GM19395 (cell line): ENCODE measurements around the gene MSH4.
"Not testable (repeated sequence)": the region's sequence is repeated elsewhere in the genome, so short reads cannot be mapped to it uniquely, and the experiment has no call there.

ENCODE experiments used
- ATAC-seq: cut with Tn5 transposase; IDR thresholded peaks from one replicate; pipeline ENCODE4 v1.9.1; 2021; ENCODE audit warnings: mild to moderate bottlenecking, moderate library complexity; ENCODE audit not compliant: unreplicated experiment

Gene MSH4

GRCh38 chr1:75796376-75797272, at the start of gene MSH4:
Gene MSH4 (plus strand): TSS chr1:75796882. CDS start chr1:75796986, 104 bp downstream.
- ATAC-seq = no peak

DNA sequence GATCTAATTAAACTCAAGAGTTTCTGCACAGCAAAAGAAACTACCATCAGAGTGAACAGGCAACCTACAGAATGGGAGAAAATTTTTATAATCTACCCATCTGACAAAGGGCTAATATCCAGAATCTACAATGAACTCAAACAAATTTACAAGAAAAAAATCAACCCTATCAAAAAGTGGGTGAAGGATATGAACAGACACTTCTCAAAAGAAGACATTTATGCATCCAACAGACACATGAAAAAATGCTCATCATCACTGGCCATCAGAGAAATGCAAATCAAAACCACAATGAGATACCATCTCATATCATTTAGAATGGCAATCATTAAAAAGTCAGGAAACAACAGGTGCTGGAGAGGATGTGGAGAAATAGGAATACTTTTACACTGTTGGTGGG, 39.5 kb upstream of the MSH4 start:
- ATAC-seq = not testable (repeated sequence)

- not testable (repeated sequence) for ATAC-seq
These were observed 38.1 kb upstream of the MSH4 start for GRCh38 chr1:75758543-75758942.

GRCh38 chr1:75764057-75764655, 32.5 kb upstream of the MSH4 start:
- peak; percentile 48 for ATAC-seq

- no peak for ATAC-seq
These were observed 30.9 kb upstream of the MSH4 start for GRCh38 chr1:75765697-75766355.

- ATAC-seq = no peak
These were observed 28.7 kb upstream of the MSH4 start for GRCh38 chr1:75768016-75768415.

DNA sequence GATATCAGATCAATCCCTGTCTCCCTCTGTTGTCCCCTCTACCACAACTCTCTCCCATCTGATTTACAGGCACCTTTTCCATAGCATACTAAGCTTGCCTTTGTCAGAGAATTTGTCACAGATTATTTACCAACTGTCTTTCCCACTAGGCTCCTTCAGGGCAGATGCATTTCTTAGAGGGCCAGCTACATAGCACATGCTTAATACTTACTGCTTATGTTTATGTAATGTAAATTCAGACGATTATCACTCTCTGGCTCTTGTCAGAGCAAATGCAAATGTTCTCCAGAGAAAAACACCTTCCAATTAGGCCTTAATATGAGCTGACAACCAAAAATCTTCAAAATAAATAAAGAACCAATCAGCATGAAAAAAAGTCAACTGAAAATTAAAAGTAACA, 25.9 kb upstream of the MSH4 start:
- ATAC-seq = no peak

DNA sequence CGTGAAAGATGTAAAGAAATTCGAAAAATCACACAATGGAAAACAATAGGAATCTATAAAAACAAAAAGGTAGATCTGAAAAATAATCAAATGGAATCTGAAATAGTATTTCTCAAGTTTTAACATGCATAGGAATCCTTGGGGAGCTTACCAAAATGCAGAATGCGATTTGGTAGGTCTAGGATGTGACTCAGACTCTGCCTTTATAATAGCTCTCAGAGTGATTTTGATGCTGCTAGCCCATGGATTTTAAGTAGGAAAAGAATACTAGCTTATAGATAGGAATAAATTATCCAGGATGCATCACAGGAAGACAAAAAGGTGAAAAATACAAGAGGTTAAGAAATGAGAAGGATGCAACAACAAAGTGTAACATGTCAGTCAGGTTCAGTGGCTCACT, 24.7 kb upstream of the MSH4 start:
- ATAC-seq = no peak

GRCh38 chr1:75777812-75778211, 18.9 kb upstream of the MSH4 start:
- not testable (repeated sequence) for ATAC-seq

DNA sequence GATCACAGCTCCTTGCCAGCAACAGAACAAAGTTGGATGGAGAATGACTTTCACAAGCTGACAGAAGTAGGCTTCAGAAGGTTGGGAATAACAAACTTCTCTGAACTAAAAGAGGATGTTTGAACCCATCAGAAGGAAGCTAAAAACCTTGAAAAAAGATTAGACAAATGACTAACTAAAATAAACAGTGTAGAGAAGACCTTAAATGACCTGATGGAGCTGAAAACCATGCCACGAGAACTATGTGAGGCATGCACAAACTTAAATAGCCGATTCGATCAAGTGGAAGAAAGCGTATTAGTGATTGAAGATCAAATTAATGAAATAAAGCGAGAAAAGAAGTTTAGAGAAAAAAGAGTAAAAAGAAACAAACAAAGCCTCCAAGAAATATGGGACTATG, 18.0 kb upstream of the MSH4 start:
- ATAC-seq = not testable (repeated sequence)

GRCh38 chr1:75780183-75780582, 16.5 kb upstream of the MSH4 start:
- ATAC-seq = not testable (repeated sequence)

- not testable (repeated sequence) for ATAC-seq
These were observed 12.8 kb upstream of the MSH4 start for GRCh38 chr1:75783920-75784319.

DNA sequence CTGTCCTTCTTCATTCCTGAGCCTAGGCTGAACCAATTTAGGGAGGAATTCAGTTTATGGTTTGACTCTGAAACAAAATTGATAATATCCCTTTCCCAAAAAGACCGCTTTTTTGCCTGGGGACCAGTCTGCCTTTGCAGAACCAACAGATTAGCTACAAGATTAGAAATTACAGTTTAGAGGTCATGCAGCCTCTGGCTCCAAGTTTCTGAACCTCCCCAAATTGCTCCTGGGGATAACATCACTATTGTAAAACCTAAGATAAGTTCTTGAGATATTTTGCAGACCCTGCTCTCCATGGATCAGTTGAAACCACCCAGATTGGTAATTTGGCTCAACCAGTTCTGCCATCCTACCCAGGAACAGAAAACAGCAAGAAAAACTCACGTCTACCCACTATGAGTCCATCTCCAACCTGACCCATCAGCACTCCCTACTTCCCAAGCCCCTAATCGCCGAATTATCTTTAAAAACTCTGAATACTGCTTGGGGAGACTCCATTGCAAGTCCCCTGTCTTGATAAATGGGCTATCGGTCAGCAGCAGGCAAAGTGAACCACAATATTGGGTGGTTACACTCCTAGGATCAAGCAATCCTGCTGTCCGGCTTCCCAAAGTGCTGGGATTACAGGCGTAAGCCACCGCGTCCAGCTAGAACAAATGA, 11.2 kb upstream of the MSH4 start:
- peak; percentile 20 for ATAC-seq

DNA sequence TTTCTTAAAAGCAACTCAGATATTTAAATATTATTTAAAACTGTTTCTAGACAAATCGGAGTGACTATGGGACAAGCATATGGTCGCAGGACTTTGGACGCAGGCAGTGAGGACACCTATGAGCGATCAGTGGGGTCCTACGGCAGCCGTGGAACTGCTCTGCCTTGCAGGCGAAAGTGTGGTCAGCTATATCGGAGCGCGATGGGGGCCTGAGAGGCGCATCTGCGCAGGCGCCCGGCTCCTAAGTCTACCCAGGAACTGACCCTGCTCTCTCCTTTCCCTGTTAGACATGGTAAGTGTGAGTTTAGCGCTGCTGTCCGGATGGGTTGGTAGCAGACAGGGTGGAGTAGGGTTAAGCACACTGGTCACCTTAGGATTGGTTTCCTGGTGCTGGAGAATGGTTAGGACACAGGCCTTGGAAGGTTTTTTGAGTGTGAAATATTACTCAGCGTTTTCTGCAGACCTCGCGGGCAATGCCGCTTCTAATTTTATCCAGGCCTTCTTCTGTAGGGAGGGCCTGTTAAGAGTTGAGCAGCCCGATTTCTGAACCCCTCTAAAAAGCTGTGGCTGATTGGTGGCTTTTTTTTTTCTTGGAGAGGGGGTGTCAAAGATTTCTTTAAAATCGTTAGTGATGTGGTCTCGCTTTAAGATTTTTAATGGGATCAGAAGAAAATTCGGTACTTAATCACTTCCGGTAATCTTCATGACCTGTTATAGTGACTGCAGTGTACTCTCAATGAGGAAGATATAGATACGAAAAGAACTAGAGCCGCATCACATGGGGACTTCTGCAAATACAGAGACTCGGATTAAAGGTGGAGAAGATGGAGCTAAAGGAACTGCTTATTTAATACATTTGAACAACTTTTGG, 10.5 kb upstream of the MSH4 start, which contains the start of gene RABGGTB:
RABGGTB (plus strand) TSS at position 274 of the 871 bp plus-strand sequence; CDS start at position 290, 16 bp downstream.
- ATAC-seq = peak; percentile 70

DNA sequence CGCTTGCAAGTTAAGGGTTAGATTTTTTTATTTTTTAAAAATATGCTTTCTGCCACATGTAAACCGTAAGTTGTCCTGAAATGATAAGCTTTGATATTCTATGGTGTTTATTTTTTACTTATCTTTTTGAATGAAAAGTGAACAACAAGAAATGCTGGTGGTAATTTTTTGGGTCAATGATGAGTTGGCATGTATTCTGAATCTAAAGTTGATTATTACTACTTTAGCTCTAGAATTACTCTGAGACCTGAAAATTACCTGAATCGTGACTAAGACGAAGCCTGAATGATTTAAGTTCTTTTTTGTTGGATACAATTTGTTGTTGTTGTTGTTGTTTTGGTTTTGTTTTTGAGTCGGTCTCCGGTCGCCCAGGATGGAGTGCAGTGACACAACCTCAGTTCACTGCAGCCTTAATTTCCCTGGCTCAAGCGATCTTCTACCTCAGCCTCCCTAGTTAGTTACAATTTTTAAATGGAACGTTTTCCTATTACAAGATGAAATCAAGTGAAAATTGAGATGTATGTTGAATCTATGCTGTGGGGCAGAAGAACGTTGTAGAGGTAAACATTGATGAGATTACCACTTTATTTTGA, 9.7 kb upstream of the MSH4 start:
- no peak for ATAC-seq

- ATAC-seq = no peak
These were observed 9.2 kb upstream of the MSH4 start for GRCh38 chr1:75787524-75787923.

- no peak for ATAC-seq
These were observed 6.7 kb upstream of the MSH4 start for GRCh38 chr1:75789988-75790387.

DNA sequence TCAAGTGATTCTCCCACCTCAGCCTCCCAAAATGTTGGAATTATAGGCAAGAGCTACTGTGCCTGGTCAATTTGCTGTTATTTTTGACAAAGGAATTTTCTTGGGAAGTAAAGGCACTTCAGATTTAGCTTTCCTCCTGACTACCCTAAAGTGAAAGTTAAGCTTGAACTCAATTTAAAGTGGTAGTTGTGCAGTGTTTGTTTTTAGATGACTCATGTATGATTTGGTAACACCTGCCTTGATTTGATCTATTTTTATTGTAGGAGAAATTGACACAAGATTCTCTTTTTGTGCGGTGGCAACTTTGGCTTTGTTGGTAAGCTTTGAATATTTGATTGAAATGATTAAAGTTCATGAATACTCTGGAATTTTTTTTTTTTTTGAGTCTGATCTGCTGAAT, 5.7 kb upstream of the MSH4 start:
- no peak for ATAC-seq

- ATAC-seq = no peak
These were observed 4.6 kb upstream of the MSH4 start for GRCh38 chr1:75792091-75792490.

GRCh38 chr1:75794382-75794781, 2.3 kb upstream of the MSH4 start:
- no peak for ATAC-seq
